Peyer's patch (tissue), 4 donors: ENCODE data around the gene FAM174C.

ENCODE experiments used
- CTCF ChIP-seq, 6 experiments: fragments of 450-650 bp in 4 of 6; fragments of 200-600 bp in 2 of 6; sonication (generic) in 1 of 6; IDR thresholded peaks; one replicate each; pipeline ENCODE4 v1.5.1; 2017 to 2019; ENCODE audit warnings: antibody characterized with exemption in 6 of 6, mild to moderate bottlenecking in 3 of 6, moderate library complexity in 1 of 6
- POLR2A ChIP-seq, 2 donors: fragments of 450-650 bp; IDR thresholded peaks; one replicate each; pipeline ENCODE4 v1.5.1; 2017; ENCODE audit warnings: antibody characterized with exemption in 2 of 2, mild to moderate bottlenecking in 2 of 2, moderate library complexity in 2 of 2

- TF ChIP-seq CTCF (IDR thresholded peaks at IDR 0.05) (no peak), POLR2A (IDR thresholded peaks at IDR 0.05) (no peak)
Measured at GRCh38 chr19:1322198-1322981, 47.1 kb downstream of the FAM174C start.
